ENCODE data around the gene GPR161. TPM values are rescaled to one million over a fixed set of nuclear protein-coding genes. Genes with fewer than 3 reads are reported as not detected.

Gene GPR161
- total RNA-seq, 1 experiment from 2014 or later: 6.0 TPM

GRCh38 chr1:168110896-168111545, 25.7 kb downstream of the GPR161 start:
- no peaks in the 10 kb centered on the region for H3K36me3 ChIP-seq (ENCODE audit: low read depth)
- 0 out of 2 replicates have a peak, but pooled peaks cover 1% of the 10 kb centered on the region for H3K4me1 ChIP-seq (replicated peaks; ENCODE audit: insufficient read depth)
- H3K9me3 ChIP-seq (ENCODE audit: insufficient read depth, low read depth): no peaks in the 10 kb centered on the region
- DNase-seq: no peak
- ChIA-PET POLR2A (ENCODE audit: unreplicated experiment) (interaction anchor here (0.7 kb wide), 1 partner anchor 51 kb away, joined by 21 read pairs; no protein-coding TSS in a partner anchor), CTCF (interaction anchor here (0.6 kb wide), 1 partner anchor 89 kb away, joined by 4 read pairs; no protein-coding TSS in a partner anchor)
- intact Hi-C loops (cut with micrococcal nuclease; ENCODE audit: unreplicated experiment): no loop called here
- H3K79me2 ChIP-seq (ENCODE audit: low read depth): no peaks in the 10 kb centered on the region
- no TSS peak for BruUV-seq (replicated peaks)
- TF ChIP-seq CTCF (conservative IDR thresholded peaks at IDR 0.05) (no peak), EZH2 (IDR thresholded peaks at IDR 0.05; ENCODE audit: low read depth) (no peak)
- no peak overlapping the region for H2AFZ ChIP-seq
- H3K9me2 ChIP-seq (ENCODE audit: insufficient read depth): no peaks in the 10 kb centered on the region; the same call in 1 of the 2 replicates
- no peaks in the 10 kb centered on the region for H3K27me3 ChIP-seq (ENCODE audit: insufficient read depth, low read depth)
- no peak overlapping the region for H3K4me2 ChIP-seq
- no peak overlapping the region for H3K4me3 ChIP-seq
- H3F3A ChIP-seq (ENCODE audit: insufficient read depth, low read depth): no peaks in the 10 kb centered on the region; the same call in 1 of the 2 replicates
- no peak overlapping the region for H3K27ac ChIP-seq
- H4K20me1 ChIP-seq (ENCODE audit: insufficient read depth): no peaks in the 10 kb centered on the region

GRCh38 chr1:168106274-168106673, 30.5 kb downstream of the GPR161 start:
- Histone ChIP-seq H3K4me3 (no peak overlapping the region), H3K9me3 (ENCODE audit: insufficient read depth, low read depth) (no peaks in the 10 kb centered on the region), H3K27ac (no peak overlapping the region), H4K20me1 (ENCODE audit: insufficient read depth) (no peaks in the 10 kb centered on the region), H3K27me3 (ENCODE audit: insufficient read depth, low read depth) (no peaks in the 10 kb centered on the region), H3K4me2 (no peak overlapping the region), H3K9me2 (ENCODE audit: insufficient read depth) (no peaks in the 10 kb centered on the region; the same call in 1 of the 2 replicates), H2AFZ (no peak overlapping the region), H3K4me1 (replicated peaks; ENCODE audit: insufficient read depth) (no peaks in the 10 kb centered on the region), H3K79me2 (ENCODE audit: low read depth) (no peaks in the 10 kb centered on the region), H3F3A (ENCODE audit: insufficient read depth, low read depth) (no peaks in the 10 kb centered on the region), H3K36me3 (ENCODE audit: low read depth) (no peaks in the 10 kb centered on the region)
- intact Hi-C loops (cut with micrococcal nuclease; ENCODE audit: unreplicated experiment): no loop called here
- CTCF ChIA-PET: no interaction called here
- no TSS peak for BruUV-seq (replicated peaks)
- TF ChIP-seq EZH2 (IDR thresholded peaks at IDR 0.05; ENCODE audit: low read depth) (no peak), CTCF (conservative IDR thresholded peaks at IDR 0.05) (no peak)
- POLR2A ChIA-PET (ENCODE audit: unreplicated experiment): no interaction called here
- no peak for DNase-seq

GRCh38 chr1:168105846-168106245, 30.9 kb downstream of the GPR161 start:
- no peak overlapping the region for H3K4me3 ChIP-seq
- H3K36me3 ChIP-seq (ENCODE audit: low read depth): no peaks in the 10 kb centered on the region
- ChIA-PET POLR2A (ENCODE audit: unreplicated experiment) (no interaction called here), CTCF (no interaction called here)
- H4K20me1 ChIP-seq (ENCODE audit: insufficient read depth): no peaks in the 10 kb centered on the region
- DNase-seq: no peak
- no TSS peak for BruUV-seq (replicated peaks)
- TF ChIP-seq EZH2 (IDR thresholded peaks at IDR 0.05; ENCODE audit: low read depth): no peak
- TF ChIP-seq CTCF (conservative IDR thresholded peaks at IDR 0.05): no peak
- no peaks in the 10 kb centered on the region for H3K27me3 ChIP-seq (ENCODE audit: insufficient read depth, low read depth)
- H3K4me2 ChIP-seq: no peak overlapping the region
- no peaks in the 10 kb centered on the region for H3K9me3 ChIP-seq (ENCODE audit: insufficient read depth, low read depth)
- no peaks in the 10 kb centered on the region for H3K4me1 ChIP-seq (replicated peaks; ENCODE audit: insufficient read depth)
- no peak overlapping the region for H2AFZ ChIP-seq
- no peaks in the 10 kb centered on the region; the same call in 1 of the 2 replicates for H3K9me2 ChIP-seq (ENCODE audit: insufficient read depth)
- H3K27ac ChIP-seq: no peak overlapping the region
- no peaks in the 10 kb centered on the region for H3K79me2 ChIP-seq (ENCODE audit: low read depth)
- H3F3A ChIP-seq (ENCODE audit: insufficient read depth, low read depth): no peaks in the 10 kb centered on the region
- intact Hi-C loops (cut with micrococcal nuclease; ENCODE audit: unreplicated experiment): no loop called here

All from PC-9 (cell line).